CD4-positive, alpha-beta T cell treated with Interleukin-1 beta for 1 hour (primary cell): ENCODE results near the gene LENG1.

Experiments
- DNase-seq, 2 donors: peaks; one replicate each; pipeline ENCODE4 v3.0.0-alpha.2; 2020 to 2022

The LENG1 gene

DNA sequence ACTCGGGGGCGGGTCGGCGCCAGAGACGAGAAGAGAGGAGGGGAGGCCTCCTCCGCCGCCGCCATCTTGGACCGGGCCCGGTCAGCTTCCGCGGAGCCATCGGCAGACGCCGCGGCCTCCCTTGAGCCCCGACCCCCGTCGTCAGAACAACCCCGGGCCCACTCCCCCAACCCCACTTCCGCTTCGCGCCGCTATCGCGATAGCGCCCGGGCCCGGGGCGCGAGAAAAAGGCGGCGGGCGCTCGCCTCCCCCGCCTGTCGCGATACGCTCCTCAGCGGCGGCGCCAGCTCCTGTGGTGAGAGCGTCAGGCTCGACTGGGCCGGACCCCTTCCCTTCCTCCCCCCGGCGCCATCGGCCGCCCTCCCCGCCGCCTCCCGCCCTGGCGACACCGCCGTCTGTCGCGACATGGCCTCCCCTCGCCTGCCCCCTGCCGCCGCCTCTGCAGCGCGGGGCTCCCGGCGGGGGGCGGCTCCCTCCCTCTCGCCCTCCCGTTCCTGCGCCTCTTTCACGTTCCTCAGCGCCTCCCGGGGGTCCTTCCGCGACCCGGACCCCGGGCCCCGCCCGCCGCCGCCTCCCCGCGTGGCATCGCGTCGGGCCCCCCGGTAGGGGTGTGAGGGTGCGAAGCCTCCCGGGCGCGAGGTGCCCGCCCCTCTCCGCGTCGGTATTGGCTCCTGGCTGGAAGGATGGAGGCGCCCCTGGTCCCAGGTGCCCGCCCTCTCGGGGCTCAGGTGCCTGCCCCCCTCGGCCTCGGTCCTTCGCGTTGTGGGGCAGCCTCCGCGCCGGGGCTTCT lies 21.6 kb downstream of the LENG1 start, which contains the start of gene CNOT3:
Gene CNOT3 (plus strand): TSS at position 64 of the 790 bp plus-strand sequence. CDS start 5,217 bp downstream, outside the sequence.
- peak; percentile 34 to 51 for DNase-seq

DNA sequence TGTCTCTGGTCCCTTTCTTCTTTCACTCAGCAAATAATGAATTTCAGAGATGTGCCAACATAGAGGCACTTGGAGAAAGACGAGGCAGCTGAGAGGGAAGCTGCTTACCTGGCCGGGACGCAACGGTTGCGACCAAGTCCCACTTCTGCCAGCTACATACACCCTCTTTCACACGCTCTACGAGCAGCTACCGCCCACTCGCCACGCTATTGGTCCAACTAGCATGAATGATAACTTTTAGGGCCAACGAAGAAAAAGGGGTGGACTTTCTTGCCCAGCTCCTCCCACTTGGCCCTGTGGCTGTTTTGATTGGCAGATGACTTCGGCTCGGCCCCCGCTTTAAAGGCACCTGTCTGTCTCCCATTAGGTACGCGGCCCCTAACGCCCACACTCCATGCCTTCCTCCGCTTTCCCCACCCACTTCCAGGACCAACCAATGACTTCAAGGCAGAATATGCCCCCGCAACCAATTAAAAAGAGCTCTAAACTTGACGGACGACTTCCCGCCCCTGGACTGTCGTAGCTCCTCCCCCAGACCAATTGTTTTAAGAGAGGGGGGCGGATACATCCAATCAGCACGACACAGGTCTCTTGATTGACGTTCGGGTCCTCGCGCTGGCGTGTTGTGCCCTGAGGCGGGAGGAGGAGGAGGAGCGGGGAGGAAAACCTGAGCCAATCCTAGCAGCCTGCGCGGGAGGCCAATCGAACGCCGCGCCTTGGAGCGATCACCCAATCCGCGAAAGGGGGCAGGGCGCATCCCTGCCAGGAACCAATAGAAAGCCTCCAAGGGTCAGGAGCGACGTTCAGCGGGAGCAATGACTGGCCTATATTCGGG lies 22.4 kb downstream of the LENG1 start:
- peak; percentile 100 for DNase-seq

DNA sequence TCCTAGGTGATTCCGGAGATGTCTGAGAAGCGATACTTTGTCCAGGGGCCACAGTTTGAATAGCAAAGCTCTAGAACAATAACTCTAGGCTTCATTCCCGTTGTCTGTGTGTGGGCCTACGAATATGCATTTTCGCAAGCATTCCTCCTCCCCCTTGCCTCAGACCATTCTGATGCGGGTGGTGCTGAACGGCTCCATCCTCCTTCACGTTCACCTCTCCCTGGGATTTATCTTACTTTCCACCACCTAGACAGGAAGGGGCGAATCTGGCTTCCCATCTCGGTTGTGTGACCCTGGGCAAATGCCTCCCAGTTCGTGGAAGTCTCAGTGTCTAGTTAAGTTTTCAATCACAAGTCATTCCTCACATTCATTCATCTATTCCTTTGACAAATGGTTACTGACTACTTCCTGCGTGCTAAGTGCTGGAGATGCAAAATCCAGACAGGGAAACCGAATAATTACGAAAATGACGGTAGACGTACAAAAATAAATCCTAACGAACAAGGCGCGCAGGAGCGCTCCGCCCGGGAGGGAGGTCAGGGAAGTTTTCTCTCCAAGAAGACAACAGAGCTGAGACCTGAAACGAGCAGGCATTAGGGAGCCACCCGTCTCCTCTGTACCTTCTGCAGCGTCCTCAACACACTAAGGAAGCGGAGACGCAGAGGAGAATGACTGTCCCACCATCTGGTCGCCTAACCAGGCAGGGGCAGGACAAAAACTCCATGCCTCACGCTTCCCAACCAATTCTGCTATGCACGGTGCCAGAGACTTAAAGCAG lies 23.2 kb downstream of the LENG1 start:
- DNase-seq = no peak

DNA sequence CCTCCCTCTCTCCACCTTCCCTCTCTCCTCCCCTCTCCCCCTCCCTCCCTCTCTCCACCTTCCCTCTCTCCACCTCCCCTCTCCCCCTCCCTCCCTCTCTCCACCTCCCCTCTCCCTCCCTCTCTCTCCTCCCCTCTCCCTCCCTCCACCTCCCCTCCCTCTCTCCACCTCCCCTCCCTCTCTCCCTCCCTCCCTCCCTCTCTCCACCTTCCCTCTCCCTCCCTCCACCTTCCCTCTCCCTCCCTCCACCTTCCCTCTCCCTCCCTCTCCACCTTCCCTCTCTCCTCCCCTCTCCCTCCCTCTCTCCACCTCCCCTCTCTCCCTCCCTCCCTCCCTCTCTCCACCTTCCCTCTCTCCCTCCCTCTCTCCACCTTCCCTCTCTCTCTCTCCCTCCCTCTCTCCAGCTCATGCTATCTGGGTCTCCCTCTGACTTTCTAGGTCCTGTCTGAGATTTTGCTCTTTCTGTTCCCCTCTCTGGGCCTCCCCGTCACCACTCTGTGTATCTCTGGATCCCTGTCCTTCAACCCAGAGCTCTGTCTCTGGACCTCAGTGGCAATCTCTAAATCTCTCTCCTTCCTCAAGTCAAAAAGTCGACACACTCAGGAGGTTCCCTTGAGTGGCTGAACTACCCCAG lies 25.4 kb downstream of the LENG1 start:
- no peak for DNase-seq

DNA sequence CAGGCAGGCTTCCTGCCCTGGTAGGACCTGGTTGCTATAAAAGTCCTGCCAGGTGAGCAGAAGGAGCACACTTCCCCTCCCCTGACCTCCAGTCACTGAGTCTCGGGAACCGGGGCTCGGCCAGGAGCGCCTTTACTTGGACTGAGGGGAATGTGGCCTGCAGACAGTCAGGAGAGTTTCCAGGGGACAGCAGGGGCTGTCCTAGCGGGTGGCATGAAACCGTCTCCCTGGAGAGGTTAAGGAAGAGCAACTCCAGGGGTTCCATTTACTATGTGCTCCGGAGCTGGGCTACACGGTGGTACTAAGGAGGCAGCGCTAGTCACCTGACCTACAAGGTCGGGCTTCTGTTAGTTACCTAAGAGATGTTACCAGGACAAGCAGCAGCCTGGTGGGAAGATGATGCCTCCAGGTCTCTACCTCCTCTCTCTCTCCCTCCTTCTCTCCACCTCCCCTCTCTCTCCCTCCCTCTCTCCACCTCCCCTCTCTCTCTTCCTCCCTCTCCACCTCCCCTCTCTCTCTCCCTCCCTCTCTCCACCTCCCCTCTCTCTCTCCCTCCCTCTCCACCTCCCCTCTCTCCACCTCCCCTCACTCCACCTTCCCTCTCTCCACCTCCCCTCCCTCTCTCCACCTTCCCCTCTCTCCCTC lies 26.1 kb downstream of the LENG1 start:
- no peak for DNase-seq

DNA sequence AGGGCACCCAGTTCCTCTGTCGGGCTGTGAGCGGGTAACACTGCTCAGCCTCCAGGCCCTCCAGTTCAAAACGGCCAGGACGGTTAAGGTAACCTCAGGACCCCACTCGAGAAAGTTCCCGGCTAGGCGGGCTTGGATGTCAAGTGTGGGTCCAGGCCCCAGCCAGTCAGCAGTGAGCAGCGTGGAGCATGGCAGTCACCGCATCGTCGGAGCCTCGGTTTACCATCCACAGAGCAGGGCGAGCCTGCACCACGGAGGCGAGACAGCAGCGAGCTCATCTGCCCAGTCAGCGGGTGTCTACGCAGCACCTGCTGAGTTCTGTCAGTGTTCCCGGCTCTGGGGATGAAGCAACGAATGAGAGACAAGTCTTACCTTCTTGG lies 29.9 kb downstream of the LENG1 start:
- no peak for DNase-seq

DNA sequence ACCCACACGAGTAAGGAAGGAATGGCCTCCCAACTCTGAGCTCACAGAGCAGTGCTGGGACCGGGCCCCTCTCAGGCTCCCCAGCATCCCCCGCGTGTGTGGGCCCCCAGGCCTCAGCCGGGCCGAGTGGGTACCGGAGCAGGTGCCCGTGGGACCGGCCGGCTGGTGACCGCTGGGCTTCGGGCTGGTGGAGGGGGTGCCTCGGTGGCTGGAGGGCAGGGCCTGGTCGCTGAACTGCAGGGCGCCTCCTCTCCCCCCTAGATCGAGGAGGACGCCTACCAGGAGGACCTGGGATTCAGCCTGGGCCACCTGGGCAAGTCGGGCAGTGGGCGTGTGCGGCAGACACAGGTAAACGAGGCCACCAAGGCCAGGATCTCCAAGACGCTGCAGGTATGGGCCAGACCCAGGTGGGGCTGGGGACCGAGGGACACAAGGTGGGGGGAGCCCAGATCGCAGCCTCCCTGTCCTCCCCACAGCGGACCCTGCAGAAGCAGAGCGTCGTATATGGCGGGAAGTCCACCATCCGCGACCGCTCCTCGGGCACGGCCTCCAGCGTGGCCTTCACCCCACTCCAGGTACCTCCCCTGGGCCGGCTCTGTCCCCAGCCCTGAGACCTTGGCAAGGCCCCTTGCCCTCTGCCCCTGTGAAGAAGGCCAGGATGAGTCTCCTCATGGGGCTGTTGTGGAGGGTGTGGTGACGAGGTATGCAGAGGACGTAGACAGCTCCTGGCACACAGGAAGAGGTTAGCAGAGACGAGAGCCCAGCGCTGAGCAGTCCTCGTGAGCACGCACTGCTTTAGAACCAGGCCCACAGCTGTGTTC lies 30.5 kb downstream of the LENG1 start:
- no peak for DNase-seq

DNA sequence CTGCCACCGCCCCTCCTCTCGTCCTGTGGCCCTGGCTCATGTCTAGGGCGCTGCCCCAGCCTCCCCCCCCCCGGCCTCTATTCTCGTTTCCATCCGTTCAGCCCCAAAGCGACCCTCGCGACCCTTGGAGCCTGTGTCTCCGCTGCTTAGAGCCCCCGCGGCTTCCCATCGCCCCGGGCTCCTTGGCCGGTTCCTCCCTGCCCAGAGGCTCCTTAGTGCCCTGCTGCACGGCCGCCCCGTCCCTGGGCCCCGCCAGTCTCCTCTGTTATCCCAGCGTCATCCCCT lies 31.1 kb downstream of the LENG1 start:
- no peak for DNase-seq

DNA sequence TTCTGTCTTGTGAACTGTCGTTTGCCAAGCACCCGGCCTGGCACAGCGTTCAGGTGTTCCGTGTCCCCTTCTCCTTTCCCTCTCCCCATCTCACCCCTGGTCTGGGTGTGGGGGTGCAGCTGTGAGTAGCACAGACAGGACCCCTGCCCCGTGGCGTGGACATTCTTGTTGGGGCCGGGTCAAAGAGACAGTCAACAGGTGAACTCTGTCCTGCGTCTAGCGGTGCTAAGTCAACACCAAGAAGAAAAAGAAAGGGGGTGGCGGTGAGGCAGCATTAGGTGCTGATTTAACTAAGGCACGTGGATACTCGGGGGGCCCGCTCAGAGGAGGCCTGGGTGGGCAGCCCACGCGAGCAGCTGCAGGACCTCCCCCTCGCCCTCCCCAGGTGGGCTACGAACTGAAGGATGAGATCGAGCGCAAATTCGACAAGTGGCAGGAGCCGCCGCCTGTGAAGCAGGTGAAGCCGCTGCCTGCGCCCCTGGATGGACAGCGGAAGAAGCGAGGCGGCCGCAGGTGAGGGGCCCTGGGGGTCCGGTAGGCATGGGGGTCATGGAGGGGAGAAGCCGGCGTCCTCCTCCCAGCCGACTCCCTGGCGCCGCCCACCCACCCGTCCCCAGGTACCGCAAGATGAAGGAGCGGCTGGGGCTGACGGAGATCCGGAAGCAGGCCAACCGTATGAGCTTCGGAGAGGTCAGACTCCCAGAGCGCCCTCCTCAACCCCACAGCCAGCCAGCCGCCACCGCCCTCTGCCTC lies 31.7 kb downstream of the LENG1 start:
- no peak for DNase-seq

DNA sequence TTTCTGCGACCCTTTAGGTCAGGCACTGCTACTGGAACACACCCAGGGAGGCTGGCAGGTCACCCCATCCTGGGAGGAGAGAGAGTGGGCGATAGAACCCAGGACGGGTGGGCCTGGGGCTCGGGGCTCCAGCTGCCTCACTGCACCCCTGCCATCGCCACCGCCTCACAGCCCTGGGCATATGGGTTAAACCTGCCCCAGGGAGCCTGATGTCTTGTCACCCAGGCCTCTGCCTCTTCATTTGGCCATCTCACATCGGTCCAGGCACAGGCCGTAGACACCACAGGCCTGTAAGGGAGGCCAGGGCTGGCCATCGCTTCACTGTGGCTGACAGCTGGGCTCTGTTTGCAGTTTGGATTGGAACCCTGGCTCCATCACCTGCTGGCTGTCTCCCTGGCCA lies 33.8 kb downstream of the LENG1 start:
- DNase-seq = no peak

DNA sequence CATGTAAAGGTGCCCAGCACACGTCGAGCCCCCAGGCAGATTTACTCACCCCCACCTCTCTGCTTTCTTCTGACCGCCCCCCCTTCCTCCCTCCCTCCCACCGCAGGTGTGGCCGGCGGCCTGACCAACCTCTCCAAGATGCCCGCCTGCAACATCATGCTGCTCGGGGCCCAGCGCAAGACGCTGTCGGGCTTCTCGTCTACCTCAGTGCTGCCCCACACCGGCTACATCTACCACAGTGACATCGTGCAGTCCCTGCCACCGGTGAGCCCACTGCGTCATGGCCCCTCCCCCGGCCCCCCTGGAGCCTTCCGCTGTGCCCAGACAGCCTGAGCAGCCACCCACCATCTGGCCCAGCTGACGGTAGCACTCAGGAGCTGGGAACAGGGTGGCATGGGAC lies 35.1 kb downstream of the LENG1 start:
- no peak for DNase-seq

DNA sequence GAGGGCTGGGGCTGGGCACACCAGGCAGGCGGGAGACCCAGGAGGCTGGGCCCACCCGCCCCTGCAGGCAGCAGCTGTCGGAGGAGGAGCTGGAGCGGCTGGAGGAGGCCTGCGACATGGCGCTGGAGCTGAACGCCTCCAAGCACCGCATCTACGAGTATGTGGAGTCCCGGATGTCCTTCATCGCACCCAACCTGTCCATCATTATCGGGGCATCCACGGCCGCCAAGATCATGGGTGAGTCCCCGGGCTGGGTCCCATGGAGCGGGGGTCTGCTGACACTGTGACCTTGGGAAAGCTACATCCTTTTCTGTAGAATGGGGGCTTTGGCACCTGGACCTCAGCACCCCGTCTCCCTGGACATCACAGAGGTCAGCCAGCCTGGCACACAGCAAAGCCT lies 35.8 kb downstream of the LENG1 start:
- DNase-seq = no peak

DNA sequence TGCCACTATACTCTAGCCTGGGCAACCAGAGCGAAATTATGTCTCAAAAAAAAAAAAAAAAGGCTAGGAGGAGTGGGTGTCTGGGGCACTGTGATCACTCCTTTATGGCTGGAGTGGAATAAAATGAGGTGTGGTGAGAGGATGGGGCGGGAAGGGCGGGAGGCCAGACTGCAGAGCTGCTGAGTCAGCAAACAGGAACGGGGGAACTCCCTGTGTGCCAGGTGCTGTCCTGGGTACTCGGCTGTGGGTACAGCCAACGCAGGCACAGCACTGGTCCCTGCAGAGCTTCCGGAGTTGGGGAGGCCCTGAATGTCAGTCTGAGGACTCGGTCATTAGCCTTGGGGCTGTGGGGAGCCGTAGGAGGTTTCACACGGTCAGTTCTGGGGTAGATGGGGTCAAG lies 38.3 kb downstream of the LENG1 start:
- no peak for DNase-seq

DNA sequence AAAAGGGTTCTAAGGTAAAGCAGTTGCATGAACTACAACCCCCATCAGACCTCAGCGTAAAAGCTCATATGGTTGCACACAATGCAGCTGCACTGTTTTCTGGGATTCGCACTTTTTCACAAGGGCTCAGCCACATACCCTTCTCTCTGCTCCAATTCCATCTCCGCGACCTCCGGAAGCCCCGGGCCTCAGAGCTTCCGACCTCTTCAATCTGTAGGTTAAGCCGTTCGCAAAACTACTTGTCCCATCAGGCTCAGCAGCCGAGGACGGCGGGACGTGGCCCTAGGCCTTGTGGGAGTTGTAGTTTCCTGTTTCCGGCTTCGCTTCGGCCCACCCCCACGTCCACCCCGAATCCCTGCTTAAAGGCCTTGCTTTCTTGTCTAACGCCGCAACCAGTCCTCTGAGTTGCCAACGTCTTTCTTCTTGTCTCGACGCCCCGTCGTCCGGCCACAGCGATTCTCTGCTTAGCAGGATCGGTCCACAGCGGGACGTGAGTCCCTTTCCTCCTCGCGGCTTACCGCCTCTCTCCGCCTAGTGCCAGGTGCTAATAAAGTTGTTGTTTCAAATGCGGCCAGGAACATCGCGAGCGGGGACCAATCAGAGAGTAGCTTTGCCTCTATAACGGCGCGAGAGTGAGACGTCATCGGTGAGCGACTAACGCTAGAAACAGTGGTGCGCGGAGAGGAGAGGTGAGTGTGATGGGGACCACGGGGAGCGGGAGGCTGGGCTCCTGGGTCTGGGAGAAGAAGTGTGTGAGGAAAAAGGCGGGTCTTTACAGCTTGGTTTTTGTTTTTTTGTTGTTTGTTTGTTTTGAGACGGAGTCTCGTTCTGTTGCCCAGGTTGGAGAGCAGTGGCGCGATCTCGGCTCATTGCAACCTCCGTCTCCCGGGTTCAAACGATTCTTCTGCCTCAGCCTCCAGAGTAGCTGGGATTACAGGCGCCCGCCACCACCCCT lies 44.1 kb downstream of the LENG1 start, which contains the start of the genes PRPF31 and TFPT:
Gene PRPF31 (plus strand): TSS at position 646 of the 955 bp plus-strand sequence. CDS start 2,525 bp downstream, outside the sequence.
Gene TFPT (minus strand): TSS at position 549 of the 955 bp plus-strand sequence. CDS start 388 bp downstream, at position 161.
- peak; percentile 94 to 96 for DNase-seq

DNA sequence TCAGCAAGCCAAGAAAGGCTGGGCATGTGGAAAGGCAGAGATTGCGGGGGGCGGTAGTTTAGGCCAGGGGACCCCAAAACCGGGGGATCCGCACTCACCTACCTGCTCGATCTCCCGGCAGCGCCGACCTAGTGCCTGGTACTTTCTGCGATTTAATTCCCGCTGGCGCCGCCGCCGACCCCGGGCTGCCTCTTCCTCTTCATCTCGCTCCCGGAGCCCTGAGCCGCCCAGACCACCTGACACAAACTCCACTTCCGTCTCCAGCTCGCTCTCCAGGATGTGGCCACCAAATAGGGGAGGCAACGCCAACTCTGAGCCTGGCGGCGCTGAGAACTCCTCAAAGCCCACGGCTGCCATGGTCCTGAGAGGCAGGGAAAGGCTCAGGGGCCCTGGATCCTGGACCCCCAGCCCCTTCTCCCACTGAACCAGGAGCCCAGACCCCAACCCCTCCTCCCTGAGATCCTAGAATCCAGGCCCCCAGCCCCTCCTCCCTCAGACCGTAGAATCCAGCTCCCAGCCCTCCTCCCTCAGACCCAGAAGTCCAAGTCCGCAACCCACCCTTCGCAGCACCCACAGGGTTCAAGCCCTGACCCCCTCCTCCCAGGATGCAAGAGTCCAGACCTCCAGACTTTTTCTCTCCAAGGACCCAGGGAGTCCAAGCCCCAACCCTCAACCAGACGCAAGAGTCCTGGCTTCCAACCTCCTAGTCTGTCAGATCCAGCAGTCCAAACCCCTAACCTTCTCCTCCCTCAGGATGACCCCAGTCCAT lies 45.0 kb downstream of the LENG1 start:
- DNase-seq = peak; percentile 35 to 59

DNA sequence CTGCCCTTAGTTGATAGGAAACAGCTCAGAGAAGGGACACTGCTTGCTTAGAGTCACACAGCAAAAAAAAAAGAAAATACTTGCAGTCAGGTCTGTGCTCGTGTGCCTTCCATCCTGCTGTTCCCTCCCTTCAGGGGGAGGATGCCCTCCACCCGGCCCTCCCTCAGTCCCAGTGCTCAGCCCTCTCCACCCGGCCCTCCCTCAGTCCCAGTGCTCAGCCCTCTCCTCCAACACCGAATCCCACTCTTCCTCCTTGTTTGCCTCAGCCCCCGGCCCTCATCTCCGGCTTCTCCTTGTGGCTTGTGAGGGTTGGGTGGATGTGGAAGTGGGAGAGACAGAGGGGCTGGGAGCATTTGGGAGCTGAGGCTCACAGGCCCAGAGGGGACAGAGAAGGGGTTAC lies 49.9 kb downstream of the LENG1 start:
- no peak for DNase-seq

DNA sequence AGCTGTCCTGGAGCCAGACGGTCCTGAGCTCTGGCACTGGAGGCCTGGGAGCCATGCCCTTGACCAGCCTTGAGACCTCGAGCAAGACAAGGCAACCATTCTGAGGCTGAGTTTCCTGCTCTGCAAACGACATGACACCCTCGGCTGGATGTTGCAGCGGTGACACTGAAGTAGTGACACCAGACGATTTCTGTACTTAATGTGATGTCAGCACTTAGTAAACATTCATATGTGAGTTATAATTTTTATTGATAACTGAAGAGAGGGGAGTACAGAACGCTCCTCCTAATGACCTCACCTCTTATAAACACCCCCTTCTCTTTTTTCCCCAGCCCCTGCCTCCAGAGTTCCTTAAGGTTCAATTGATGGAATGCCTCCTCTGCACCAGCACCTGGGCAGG lies 51.0 kb downstream of the LENG1 start:
- no peak for DNase-seq

DNA sequence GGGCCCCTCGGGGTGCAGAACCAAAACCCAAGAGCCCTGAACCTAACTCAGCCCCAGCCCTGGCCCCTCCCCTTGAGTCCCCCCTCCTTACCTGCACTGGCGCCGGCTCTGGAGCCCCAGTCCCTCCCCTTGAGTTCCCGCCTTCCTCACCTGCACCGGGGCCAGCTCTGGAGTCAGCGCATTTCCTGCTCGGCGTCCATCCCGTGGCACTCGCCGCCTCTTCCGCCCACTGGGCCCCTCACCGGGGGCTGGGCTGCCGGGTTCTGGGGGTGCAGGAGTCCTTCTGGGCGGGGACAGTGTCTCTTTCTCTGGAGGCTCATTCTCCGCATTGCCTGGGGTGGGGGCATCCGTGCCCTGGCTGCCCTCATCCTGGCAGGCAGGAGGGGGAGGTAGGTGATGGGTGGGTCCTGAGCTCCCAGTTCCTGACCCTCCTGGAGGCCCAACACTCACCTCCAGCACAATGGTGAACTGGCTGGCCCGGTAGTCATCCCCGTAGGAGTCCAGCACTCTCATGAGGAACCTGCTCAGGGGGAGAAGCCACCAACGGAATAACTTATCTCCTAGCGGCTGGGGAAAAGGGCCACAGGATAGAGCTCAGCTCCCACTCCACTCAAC lies 51.5 kb downstream of the LENG1 start:
- DNase-seq = no peak
